HTERT RPE-1 (cell line): Measurements from ENCODE around the gene CXCL17.
"Not testable (repeated sequence)": the region's sequence is repeated elsewhere in the genome, so short reads cannot be mapped to it uniquely, and the experiment has no call there.

Source experiments
- in situ Hi-C: fragments of 300-500 bp; cut with MboI; formaldehyde crosslinking; loops from 4 replicates; pipeline ENCODE4 v1.14.3; 2020; ENCODE audit warnings: low sequenced_read_pairs

CXCL17 gene

GRCh38 chr19:42466521-42467182 is 23.9 kb upstream of the CXCL17 start:
- in situ Hi-C loops = no loop called here

- in situ Hi-C loops = no loop called here
Measured at GRCh38 chr19:42465827-42466280, 23.1 kb upstream of the CXCL17 start.

GRCh38 chr19:42461700-42462324 is 19.1 kb upstream of the CXCL17 start:
- in situ Hi-C loops = no loop called here

- in situ Hi-C loops = not testable (repeated sequence)
Measured at GRCh38 chr19:42461231-42461630, 18.5 kb upstream of the CXCL17 start.

GRCh38 chr19:42459926-42460325 is 17.2 kb upstream of the CXCL17 start:
- in situ Hi-C loops = no loop called here

- in situ Hi-C loops = no loop called here
Measured at GRCh38 chr19:42455621-42456081, 12.9 kb upstream of the CXCL17 start.

- in situ Hi-C loops = no loop called here
Measured at GRCh38 chr19:42455086-42455485, 12.3 kb upstream of the CXCL17 start.

- in situ Hi-C loops = no loop called here
Measured at GRCh38 chr19:42452590-42452989, 9.8 kb upstream of the CXCL17 start.

- in situ Hi-C loops = no loop called here
Measured at GRCh38 chr19:42450314-42450934, 7.7 kb upstream of the CXCL17 start.

GRCh38 chr19:42448306-42448705 is 5.6 kb upstream of the CXCL17 start:
- in situ Hi-C loops = not testable (repeated sequence)

GRCh38 chr19:42445948-42446347 is 3.2 kb upstream of the CXCL17 start:
- in situ Hi-C loops = no loop called here

- in situ Hi-C loops = no loop called here
Measured at GRCh38 chr19:42443944-42444398, 1.2 kb upstream of the CXCL17 start.

GRCh38 chr19:42441049-42441445 is 1.7 kb downstream of the CXCL17 start:
- in situ Hi-C loops = no loop called here

GRCh38 chr19:42440357-42441048 is 2.2 kb downstream of the CXCL17 start:
- in situ Hi-C loops = no loop called here

GRCh38 chr19:42436006-42436405 is 6.7 kb downstream of the CXCL17 start:
- in situ Hi-C loops = no loop called here

GRCh38 chr19:42435316-42435715 is 7.4 kb downstream of the CXCL17 start:
- in situ Hi-C loops = no loop called here

GRCh38 chr19:42433503-42434260 is 9.1 kb downstream of the CXCL17 start:
- in situ Hi-C loops = no loop called here

- in situ Hi-C loops = no loop called here
Measured at GRCh38 chr19:42431486-42431885, 11.3 kb downstream of the CXCL17 start.

- in situ Hi-C loops = no loop called here
Measured at GRCh38 chr19:42428676-42429075, 14.1 kb downstream of the CXCL17 start.

- in situ Hi-C loops = no loop called here
Measured at GRCh38 chr19:42427313-42427712, 15.4 kb downstream of the CXCL17 start, which contains the start of gene LIPE. TSS of gene LIPE (minus strand) at chr19:42427388. CDS start at chr19:42427149, 239 bp downstream.

- in situ Hi-C loops = no loop called here
Measured at GRCh38 chr19:42426643-42427042, 16.1 kb downstream of the CXCL17 start.
